ENCODE results near the gene ERVV-1. TPM values are rescaled to one million over a fixed set of nuclear protein-coding genes. Genes with fewer than 3 reads are reported as not detected.

ERVV-1 gene
- total RNA-seq, 1 donor from 2014 or later, result not detected

- H3K27ac Mint-ChIP-seq (ENCODE audit: unreplicated experiment), result peak overlapping the region; percentile 94
Observed at GRCh38 chr19:53055117-53055516, 41.4 kb downstream of the ERVV-1 start.

DNA sequence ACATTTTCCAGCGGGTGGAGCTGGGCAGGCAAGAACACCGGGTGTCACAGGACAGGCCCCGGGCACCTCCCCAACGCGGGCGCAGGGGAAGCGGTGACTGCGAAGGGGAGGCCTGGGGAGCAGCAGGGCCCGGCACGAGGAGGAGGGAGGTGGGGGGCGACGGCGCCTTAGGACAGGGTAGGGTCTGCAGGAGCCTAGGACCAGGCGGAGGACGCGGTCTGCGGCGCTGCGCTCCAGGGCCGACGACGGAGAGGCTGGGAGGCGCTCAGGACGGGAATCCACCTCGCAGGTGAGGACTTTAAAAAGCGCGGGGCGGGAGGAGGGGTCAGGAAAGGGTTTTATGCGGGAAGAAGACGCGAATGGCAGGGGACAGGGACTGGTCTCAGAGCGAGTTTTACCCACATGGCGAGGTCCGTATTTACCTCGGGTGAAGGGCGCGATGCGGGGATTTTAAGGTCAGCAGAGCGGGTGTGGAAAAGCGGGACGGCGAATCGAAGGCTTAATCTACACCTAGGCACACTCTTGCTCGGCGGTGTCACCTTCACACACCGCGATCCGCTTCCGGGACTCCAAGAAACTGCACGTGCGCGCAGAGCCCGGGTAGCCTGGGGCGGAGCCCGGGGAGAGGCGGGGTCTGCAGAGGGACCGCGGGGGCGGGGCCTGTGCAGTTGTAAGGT is 44.3 kb downstream of the ERVV-1 start:
- DNase-seq (ENCODE audit: low read depth), result no peak
- Mint-ChIP-seq H3K4me3 (ENCODE audit: unreplicated experiment) (peak overlapping the region; percentile 74), H3K36me3 (ENCODE audit: low read depth, unreplicated experiment) (peaks cover 13% of the 10 kb centered on the region)

More at GRCh38 chr19:53055117-53055516, 41.4 kb downstream of the ERVV-1 start:
- peaks cover 7% of the 10 kb centered on the region for H3K4me1 Mint-ChIP-seq (ENCODE audit: low read depth, unreplicated experiment)
- TF ChIP-seq CTCF (IDR thresholded peaks at IDR 0.05; ENCODE audit: insufficient read depth, low read depth, low read length) (no peak), EZH2 (IDR thresholded peaks at IDR 0.05; ENCODE audit: insufficient read depth, low read length) (no peak)
- H3K4me2 ChIP-seq (ENCODE audit: low read length), result no peak overlapping the region
- no peaks in the 10 kb centered on the region for H3K36me3 ChIP-seq (ENCODE audit: insufficient read depth, low read length)
- peaks cover 27% of the 10 kb centered on the region for H3K9me3 Mint-ChIP-seq (ENCODE audit: unreplicated experiment)
- H3K79me2 ChIP-seq (ENCODE audit: insufficient read depth, low read length), result no peaks in the 10 kb centered on the region
- DNase-seq (ENCODE audit: low read depth) (no peak), FAIRE-seq (no peak)
- no peak overlapping the region for H3K4me3 ChIP-seq (ENCODE audit: insufficient read depth, low read depth, low read length)
- peak overlapping the region; percentile 54 for H3K4me3 Mint-ChIP-seq (ENCODE audit: unreplicated experiment)
- no peak overlapping the region for H3K27ac ChIP-seq (ENCODE audit: low read depth, low read length)
- no peaks in the 10 kb centered on the region for H3K27me3 ChIP-seq (ENCODE audit: insufficient read depth, low read length)
- H3K4me1 ChIP-seq (ENCODE audit: insufficient read depth, low read length), result peaks cover 3% of the 10 kb centered on the region
- peaks cover 4% of the 10 kb centered on the region for H3K9me3 ChIP-seq (ENCODE audit: insufficient read depth, low read depth, low read length)
- no peak overlapping the region for H2AFZ ChIP-seq (ENCODE audit: low read depth, low read length)
- no peaks in the 10 kb centered on the region for H4K20me1 ChIP-seq (ENCODE audit: insufficient read depth, low read length)
- no peak overlapping the region for H3K9ac ChIP-seq (ENCODE audit: low read length)
- peaks cover 7% of the 10 kb centered on the region for H3K36me3 Mint-ChIP-seq (ENCODE audit: low read depth, unreplicated experiment)
- peaks cover 14% of the 10 kb centered on the region for H3K27me3 Mint-ChIP-seq (ENCODE audit: low read depth, unreplicated experiment)

More for the DNA sequence above, 44.3 kb downstream of the ERVV-1 start:
- Mint-ChIP-seq H3K27me3 (ENCODE audit: low read depth, unreplicated experiment) (peaks cover 14% of the 10 kb centered on the region), H3K9me3 (ENCODE audit: unreplicated experiment) (peaks cover 30% of the 10 kb centered on the region), H3K27ac (ENCODE audit: unreplicated experiment) (no peak overlapping the region), H3K4me1 (ENCODE audit: low read depth, unreplicated experiment) (peaks cover 7% of the 10 kb centered on the region)
- Histone ChIP-seq H2AFZ (ENCODE audit: low read depth, low read length) (peak overlapping the region; percentile 18), H4K20me1 (ENCODE audit: insufficient read depth, low read length) (no peaks in the 10 kb centered on the region), H3K4me3 (ENCODE audit: insufficient read depth, low read depth, low read length) (peak overlapping the region; percentile 5), H3K27ac (ENCODE audit: low read depth, low read length) (no peak overlapping the region), H3K27me3 (ENCODE audit: insufficient read depth, low read length) (no peaks in the 10 kb centered on the region), H3K9ac (ENCODE audit: low read length) (no peak overlapping the region), H3K9me3 (ENCODE audit: insufficient read depth, low read depth, low read length) (peaks cover 8% of the 10 kb centered on the region), H3K4me2 (ENCODE audit: low read length) (peak overlapping the region; percentile 36), H3K79me2 (ENCODE audit: insufficient read depth, low read length) (no peaks in the 10 kb centered on the region), H3K4me1 (ENCODE audit: insufficient read depth, low read length) (peaks cover 3% of the 10 kb centered on the region), H3K36me3 (ENCODE audit: insufficient read depth, low read length) (no peaks in the 10 kb centered on the region)
- no peak for FAIRE-seq
- TF ChIP-seq CTCF (IDR thresholded peaks at IDR 0.05; ENCODE audit: insufficient read depth, low read depth, low read length) (no peak), EZH2 (IDR thresholded peaks at IDR 0.05; ENCODE audit: insufficient read depth, low read length) (no peak)

Other genes with a start within 250 kb of the ERVV-1 start
- 5.6 and 6.4 TPM in 2 replicates for gene ZNF600, start 227.1 kb upstream of the ERVV-1 start, total RNA-seq
- gene ZNF28, start 192.3 kb upstream of the ERVV-1 start, total RNA-seq, result 15.6 and 19.6 TPM in 2 replicates
- gene ZNF468, start 156.3 kb upstream of the ERVV-1 start, total RNA-seq, result 18.6 and 20.0 TPM in 2 replicates
- 28.0 and 31.6 TPM in 2 replicates for gene ZNF320, start 116.3 kb upstream of the ERVV-1 start, total RNA-seq
- 7.7 and 7.9 TPM in 2 replicates for gene ZNF888, start 90.5 kb upstream of the ERVV-1 start, total RNA-seq
- gene ZNF816, start 51.0 kb upstream of the ERVV-1 start, total RNA-seq, result 10.3 and 12.2 TPM in 2 replicates
- 0.17 TPM in 1 of 2 replicates, not detected in the other for gene ERVV-2, start 30.8 kb downstream of the ERVV-1 start, total RNA-seq
- gene ZNF160, start 89.5 kb downstream of the ERVV-1 start, total RNA-seq, result 30.2 and 31.3 TPM in 2 replicates
- 8.7 TPM in 2 replicates for gene ZNF415, start 119.0 kb downstream of the ERVV-1 start, total RNA-seq
- 10.1 and 10.6 TPM in 2 replicates for gene ZNF347, start 145.1 kb downstream of the ERVV-1 start, total RNA-seq
- gene ZNF665, start 179.4 kb downstream of the ERVV-1 start, total RNA-seq, result 3.4 and 4.4 TPM in 2 replicates
- gene ZNF677, start 241.0 kb downstream of the ERVV-1 start, total RNA-seq, result 28.6 and 29.6 TPM in 2 replicates
- not detected in 2 replicates for gene VN1R2, start 244.4 kb downstream of the ERVV-1 start, total RNA-seq